IPS-NIHi11 (cell line): ENCODE data around the gene CLDN19.

Experiments
- DNase-seq: peaks from one replicate; pipeline ENCODE4 v3.0.0; 2012; ENCODE audit warnings: mixed read lengths, low spot score

CLDN19 gene

DNA sequence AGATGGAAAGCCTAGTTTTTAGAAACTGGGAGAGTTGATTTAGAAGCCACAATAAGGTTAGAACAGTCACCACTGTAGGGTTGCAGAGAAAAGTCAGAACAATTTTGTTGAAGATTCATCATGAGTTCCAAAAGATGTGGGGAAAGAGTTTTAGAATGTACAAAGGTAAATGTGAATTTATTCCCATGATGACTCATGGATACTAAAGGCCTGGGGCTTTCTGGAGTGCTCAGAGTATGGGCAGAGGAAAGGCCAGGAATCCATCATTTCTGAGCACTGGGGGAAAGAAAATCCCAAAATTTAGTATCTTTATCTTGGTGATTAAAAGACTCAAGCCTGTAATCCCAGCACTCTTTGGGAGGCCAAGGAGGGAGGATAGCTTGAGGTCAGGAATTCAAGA, 40.0 kb downstream of the CLDN19 start:
- no peak for DNase-seq

DNA sequence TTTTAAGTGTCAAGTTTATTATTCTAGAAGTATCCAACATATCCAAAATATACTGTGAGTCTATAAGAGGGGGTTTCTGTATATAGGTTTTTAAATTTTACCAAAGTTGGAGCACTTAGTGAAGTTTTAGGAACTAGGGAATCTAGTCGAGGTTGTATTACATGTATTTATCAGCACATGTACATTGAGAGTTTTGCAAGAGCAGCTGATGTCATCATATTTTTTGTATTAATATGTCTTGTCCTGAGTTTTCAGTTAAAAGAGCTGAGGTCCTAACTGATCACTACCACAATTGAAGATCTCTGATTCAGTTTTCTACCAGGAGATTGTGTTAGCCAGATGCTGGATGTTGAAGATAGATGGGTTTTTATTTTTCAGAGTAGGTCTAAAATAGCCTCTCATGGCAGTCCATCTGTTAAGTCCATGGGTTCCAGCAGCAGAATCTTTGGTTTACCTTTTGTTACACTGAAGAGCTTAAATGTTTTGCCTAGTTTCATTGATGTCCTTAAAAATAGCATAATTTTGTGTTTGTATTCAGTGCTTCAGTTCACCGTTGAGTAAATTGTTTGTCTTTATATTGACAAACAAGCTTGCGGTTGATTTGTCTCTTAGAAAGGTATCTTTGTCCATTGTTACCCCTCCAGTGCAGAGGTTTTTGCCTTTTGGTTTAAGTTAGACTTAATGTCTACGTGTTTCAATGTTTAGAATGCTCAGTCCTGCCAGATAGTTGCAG, 41.8 kb downstream of the CLDN19 start:
- no peak for DNase-seq

DNA sequence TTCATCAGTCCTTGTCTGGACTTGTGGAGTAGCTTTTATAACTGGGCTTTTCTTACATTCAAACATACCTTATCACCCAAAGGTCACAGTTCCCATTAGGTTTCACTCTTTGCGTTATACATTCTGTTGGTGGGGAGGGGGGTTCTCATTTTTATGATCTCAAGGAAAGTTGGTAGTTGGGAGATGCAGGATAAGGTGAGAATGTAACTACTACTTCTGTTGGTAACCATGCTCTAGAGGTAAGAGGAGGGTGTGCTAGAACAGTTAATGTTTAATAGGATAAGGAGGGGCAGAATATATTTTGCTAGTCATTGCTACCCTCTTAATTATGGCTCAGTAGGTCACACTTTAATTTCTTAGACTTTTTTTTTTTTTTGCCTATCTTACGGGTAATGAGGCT, 47.1 kb downstream of the CLDN19 start:
- DNase-seq: no peak

DNA sequence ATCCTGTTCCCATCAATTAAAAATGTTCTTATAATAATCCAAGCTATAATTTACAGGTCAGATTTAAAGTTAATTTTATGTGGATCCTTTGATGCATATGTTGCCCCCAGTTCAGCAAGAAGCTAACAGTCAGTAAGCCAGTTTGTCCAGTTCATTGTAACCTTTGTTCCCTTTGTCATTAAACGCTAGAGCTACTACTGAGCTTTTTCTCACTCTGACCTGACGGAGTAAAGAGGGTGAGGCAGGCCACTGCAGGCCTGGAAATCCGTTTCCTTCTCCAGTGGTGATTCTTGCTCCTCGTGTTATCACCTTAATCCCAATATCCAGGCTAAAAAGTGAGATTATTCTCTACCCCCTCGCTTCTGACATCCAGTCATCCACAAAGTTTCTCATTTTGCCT, 47.6 kb downstream of the CLDN19 start:
- no peak for DNase-seq

DNA sequence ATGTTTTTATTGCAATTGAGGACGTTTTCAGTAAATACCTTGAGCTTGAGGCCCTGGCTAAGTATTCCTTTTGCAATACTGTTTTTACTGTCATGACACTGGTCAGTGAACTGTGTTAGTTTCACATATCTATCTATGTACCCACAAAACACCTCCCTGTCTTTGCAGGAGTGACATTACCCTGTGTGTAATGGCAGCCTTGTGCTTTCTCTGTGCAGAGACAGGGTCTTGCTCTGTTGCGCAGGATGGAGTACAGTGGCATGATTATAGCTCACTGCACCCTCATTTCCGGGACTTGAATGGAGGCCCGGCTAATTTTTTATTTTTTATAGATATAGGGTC, 48.9 kb downstream of the CLDN19 start:
- no peak for DNase-seq

DNA sequence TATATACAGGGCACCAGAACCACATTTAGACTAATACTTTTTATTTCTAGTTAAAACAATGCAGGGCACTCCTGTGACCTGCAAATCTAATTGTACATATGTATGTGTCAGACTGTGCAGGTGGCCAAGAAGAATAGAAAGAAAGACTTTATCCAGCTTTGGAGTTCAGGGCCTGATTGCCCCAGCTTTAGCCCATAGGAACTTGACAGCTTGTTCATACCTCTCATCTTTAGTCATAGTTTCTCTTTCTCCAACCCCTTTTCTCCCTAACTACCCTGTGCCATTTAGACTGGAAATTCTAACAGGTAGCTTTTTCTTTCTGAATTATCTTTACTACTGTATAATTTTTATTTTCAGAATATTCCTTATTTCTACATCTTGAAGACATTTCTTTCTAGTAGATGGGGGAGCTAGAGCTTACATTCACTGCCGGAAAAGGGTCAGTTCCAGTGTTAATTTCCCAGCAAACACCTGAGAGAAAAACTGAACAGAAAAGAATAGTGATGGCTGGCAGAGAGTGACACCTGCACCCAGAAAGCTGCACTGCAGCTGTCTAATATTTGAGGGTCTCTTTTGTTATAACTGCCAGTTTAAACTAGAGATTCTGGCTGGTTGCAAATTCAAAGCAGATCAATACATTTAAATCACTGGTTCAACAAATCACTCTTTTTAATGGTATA, 49.4 kb downstream of the CLDN19 start:
- no peak for DNase-seq

DNA sequence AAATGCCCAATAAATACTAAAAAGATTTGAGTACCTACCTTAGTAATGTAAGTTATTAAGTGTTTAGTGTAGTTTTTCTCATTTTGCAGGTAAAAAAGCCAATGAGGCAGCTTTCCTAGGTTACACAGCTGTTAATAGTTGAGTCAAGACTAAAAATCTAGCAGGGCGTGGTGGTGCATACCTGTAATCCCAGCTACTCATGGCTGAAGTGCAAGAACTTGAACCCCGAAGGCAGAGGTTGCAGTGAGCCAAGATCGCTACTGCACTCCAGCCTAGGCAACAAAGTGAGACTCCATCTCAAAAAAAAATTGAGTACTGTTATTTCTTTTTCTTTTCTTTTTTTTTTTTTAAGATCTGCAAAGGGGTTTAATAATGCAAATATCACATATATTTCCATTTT, 50.1 kb downstream of the CLDN19 start:
- no peak for DNase-seq

DNA sequence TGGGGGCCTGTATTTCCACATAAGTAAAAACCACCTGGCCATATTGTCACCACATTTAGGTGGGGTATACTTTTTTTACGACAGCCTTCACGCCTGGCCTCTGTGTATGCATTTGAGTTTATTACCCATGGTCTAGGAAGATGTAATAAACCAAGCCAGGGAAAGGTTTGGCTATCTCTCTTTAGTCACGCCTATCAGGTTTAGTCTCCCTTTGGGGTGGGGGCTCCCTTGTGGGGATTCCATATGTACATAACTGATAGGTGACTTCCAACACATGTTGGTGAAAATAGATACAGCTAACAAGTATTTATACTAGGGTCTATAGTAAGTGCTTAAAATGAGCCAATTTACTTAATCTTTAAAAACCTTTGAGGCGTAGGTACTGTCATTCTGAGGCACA, 53.6 kb downstream of the CLDN19 start:
- no peak for DNase-seq

DNA sequence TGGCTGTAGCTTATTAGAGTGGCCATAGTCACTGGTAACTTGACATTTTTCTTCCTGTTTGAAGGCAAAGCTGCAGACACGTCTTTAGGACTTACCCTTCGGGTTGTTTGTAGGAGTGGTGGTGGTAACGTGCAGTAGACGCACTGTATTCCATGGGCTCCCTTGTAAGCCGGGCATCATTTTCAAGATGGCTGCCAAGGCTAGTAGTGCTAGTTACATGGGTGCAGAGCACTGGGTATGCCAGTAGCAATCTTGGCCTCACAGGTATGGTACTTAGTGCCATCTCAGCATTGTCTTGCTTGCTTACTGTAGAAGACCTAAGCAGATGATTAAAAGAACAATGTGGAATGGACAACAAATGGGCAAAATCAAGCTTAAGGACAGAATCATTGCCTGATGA, 55.9 kb downstream of the CLDN19 start:
- no peak for DNase-seq
